GM23248 (cell line): Measurements from ENCODE around the gene LRP1-AS.

ENCODE experiments used
- EZH2 ChIP-seq: fragments of 200-600 bp; sonication (generic); IDR thresholded peaks from 2 replicates; pipeline ENCODE4 v1.6.1; 2018; ENCODE audit warnings: antibody characterized with exemption, mild to moderate bottlenecking; ENCODE audit not compliant: insufficient read depth, poor library complexity, severe bottlenecking
- EZH2phosphoT487 ChIP-seq: fragments of 200-600 bp; sonication (generic); IDR thresholded peaks from 2 replicates; pipeline ENCODE4 v1.6.1; 2018; ENCODE audit warnings: antibody characterized with exemption, moderate library complexity, mild to moderate bottlenecking, low read depth; ENCODE audit not compliant: insufficient read depth

- no peak for TF ChIP-seq EZH2
- no peak for TF ChIP-seq EZH2phosphoT487
Observed at GRCh38 chr12:57142121-57142520, 5.3 kb downstream of the LRP1-AS start.
